ENCODE measurements around the gene SH3BP4.

SH3BP4 gene

GRCh38 chr2:234993541-234993981 is 41.7 kb downstream of the SH3BP4 start:
- no peak overlapping the region for H3K4me3 ChIP-seq (ENCODE audit: low read depth, low read length)
- no peak for DNase-seq (ENCODE audit: low read depth)
- TF ChIP-seq, protein P1, sequence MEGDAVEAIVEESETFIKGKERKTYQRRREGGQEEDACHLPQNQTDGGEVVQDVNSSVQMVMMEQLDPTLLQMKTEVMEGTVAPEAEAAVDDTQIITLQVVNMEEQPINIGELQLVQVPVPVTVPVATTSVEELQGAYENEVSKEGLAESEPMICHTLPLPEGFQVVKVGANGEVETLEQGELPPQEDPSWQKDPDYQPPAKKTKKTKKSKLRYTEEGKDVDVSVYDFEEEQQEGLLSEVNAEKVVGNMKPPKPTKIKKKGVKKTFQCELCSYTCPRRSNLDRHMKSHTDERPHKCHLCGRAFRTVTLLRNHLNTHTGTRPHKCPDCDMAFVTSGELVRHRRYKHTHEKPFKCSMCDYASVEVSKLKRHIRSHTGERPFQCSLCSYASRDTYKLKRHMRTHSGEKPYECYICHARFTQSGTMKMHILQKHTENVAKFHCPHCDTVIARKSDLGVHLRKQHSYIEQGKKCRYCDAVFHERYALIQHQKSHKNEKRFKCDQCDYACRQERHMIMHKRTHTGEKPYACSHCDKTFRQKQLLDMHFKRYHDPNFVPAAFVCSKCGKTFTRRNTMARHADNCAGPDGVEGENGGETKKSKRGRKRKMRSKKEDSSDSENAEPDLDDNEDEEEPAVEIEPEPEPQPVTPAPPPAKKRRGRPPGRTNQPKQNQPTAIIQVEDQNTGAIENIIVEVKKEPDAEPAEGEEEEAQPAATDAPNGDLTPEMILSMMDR (conservative IDR thresholded peaks at IDR 0.05; ENCODE audit: low read depth, low read length) = no peak

DNA sequence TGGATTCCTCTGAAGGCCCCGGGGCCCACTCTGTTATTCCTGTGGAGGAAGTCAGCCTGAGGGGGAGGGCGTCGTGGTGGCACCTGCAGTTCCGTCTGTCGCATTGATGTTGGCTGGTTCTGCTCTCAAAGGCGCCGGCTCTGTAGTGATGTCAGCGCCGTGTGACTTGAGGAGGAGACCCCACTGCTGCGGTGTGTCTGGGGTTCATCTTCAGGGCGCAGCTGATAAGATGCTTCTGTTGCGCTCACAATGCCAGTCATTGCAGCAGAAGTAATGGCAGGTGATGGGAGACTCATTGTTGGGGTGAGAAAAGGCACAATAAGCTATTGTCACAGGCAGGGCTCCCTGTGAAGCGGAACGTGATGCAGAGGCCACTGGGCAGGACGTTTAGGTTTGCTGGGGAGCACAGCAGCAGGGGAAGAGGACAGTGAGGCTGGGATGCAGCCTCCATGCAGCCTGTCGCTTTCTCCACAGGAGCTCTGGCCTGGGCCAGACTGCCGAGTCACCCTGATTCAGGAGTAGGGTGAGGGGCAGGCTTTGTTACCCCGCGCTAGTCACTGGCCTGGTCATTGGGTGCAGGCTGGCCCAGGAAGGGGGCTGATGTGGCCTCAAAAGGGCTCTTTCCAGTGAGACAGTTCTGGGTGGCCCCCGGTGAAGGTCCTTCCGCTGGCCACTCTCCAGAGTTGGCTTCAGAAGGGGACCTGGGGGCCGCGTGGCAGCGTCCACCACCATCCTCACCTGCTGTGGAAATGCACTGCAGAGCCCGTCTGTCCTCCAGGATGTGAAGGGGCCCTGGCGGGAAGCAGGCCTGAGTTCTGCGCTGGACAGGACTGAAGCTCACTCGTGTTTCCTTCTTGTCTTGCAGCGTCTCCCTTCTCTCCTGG is 42.9 kb downstream of the SH3BP4 start:
- no peak for DNase-seq (ENCODE audit: low read depth)
- TF ChIP-seq, protein P1 (conservative IDR thresholded peaks at IDR 0.05; ENCODE audit: low read depth, low read length) = no peak
- H3K4me3 ChIP-seq (ENCODE audit: low read depth, low read length) = no peak overlapping the region

- no peak overlapping the region for H3K4me3 ChIP-seq (ENCODE audit: low read depth, low read length)
- no peak for DNase-seq (ENCODE audit: low read depth)
- TF ChIP-seq, protein P1 (conservative IDR thresholded peaks at IDR 0.05; ENCODE audit: low read depth, low read length) = no peak
These were observed 43.7 kb downstream of the SH3BP4 start for GRCh38 chr2:234995332-234996068.

- TF ChIP-seq, protein P1 (conservative IDR thresholded peaks at IDR 0.05; ENCODE audit: low read depth, low read length) = peak; percentile 42
- peak; percentile 78 for DNase-seq (ENCODE audit: low read depth)
- H3K4me3 ChIP-seq (ENCODE audit: low read depth, low read length) = no peak overlapping the region
These were observed 44.5 kb downstream of the SH3BP4 start for GRCh38 chr2:234996069-234996940.

GRCh38 chr2:234996941-234997270 is 45.1 kb downstream of the SH3BP4 start:
- no peak for DNase-seq (ENCODE audit: low read depth)
- TF ChIP-seq, protein P1 (conservative IDR thresholded peaks at IDR 0.05; ENCODE audit: low read depth, low read length) = no peak
- no peak overlapping the region for H3K4me3 ChIP-seq (ENCODE audit: low read depth, low read length)

DNA sequence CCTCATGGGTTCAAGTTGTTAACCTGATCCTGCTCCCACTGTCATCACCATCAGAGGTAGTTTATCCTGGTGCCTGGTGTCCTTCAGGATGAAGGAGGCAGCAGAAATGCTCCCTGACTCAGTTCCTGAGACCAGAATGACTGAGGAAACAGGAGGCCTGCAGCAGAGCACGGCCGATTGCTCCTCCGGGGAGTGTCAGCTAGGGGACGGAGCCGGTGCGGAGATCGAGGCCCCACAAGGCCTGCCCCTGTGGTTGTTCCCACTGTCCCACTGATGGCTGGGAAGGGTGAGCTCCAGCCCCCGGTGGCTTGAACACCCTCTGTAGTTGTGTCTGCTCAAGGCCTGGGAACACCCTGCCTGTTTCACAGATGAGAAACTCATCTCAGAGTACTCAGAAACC is 45.6 kb downstream of the SH3BP4 start:
- no peak for DNase-seq (ENCODE audit: low read depth)
- H3K4me3 ChIP-seq (ENCODE audit: low read depth, low read length) = no peak overlapping the region
- TF ChIP-seq, protein P1 (conservative IDR thresholded peaks at IDR 0.05; ENCODE audit: low read depth, low read length) = no peak

Data from choroid plexus epithelial cell (primary cell).